HG03469 (cell line): ENCODE results near the gene ZNF563.

Source experiments
- ATAC-seq: cut with Tn5 transposase; IDR thresholded peaks from one replicate; pipeline ENCODE4 v1.9.1; 2021; ENCODE audit warnings: mild to moderate bottlenecking, moderate library complexity, moderate number of reproducible peaks; ENCODE audit not compliant: unreplicated experiment

Gene ZNF563

DNA sequence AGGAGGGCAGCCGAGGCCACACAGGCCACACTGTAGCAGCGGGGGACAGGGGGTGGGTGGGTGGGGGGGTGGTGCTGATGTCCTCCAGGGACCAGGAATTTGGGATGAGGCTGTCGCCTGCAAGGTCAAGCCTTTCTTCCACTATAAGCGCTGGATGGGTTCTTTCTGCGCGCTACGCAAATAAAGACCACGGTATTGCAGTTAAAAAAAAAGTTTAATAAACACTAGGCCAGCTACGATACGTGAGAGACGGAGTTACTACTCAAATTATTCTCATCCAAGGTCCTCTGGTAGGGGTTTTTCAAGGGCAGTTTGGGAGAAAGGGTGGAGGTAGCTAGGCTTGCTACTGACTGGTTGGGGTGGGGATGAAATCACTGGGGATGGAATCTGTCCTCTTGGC, 38.2 kb downstream of the ZNF563 start:
- ATAC-seq = no peak

DNA sequence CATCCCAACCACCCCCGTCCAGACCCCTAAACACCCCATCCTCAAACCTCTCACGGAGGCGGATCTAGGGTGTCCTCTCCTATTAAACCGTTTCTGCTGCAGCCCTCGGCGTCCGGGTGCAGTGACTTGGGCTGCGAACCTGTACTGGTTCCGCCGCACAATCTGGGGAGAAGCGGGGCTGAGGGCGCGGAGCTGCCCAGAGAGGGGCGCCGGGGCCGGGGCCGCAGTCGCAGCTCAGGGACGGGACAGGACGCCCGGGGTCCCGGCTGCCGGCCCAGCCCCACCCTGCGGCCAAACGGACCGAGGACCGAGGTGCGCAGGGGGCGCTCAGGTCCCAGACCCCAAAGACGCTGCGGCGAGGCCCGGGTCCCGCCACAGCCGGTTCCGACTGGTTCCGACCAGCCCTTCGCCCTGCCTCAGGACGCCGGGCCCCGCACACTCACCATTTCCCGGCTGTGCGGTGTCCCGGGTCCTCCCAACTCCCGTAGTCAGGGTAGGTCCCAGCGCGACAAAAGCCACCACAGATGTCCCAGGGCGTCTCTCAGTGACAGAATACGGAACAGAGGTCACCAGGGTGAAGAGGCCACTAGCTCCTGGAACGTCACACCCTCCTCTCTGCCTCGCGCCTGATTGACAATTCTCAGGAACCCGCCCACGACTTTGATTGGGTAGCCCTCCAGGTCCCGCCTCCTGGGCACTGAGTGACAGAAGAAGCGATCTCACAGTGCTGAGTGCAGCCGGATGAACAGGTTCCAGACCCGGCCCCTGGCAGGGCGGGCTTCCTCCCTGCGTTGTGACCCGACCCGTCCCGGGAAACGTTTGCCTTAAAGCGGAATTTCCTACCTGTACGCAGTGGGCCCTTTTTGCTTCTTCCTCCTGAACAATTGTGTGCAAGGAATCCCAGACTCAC, 38.9 kb downstream of the ZNF563 start, which contains the start of gene ZNF44:
Gene ZNF44, minus strand, starts transcription at position 635 of the 910 bp plus-strand sequence. Its CDS starts 189 bp downstream, at position 446.
- peak; percentile 77 for ATAC-seq

DNA sequence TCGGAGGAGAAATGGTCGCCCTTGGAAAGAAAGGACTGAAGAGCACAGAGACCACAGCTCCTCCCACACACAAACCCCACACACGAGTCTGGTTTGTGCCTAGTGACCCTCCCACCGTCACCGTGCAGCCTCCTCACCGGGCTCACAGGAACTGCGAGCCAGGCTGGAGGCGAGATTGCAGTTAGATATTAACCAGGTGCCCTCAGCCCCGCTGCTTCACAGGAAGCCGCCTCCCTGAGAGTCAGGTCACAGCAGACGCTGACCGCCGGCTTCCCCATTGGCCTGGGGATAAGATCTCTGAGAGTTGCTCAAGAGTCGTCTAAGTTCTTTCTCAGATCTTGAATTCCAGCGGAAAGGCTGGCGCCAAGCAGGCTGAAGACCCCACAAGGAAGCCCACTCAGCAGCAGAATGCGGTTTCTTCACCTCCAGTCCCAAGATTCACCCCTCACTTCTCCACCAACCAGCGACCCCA, 39.6 kb downstream of the ZNF563 start:
- no peak for ATAC-seq

DNA sequence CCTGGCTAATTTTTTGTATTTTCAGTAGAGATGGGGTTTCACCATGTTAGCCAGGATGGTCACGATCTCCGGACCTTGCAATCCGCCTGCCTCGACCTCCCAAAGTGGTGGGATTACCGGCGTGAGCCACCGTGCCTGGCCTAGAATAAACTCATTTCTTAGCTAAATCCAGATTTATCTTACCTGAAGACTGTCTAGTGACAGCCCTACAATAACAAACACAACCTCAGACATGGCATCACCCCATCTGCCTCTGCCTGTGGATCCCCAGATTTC, 43.7 kb downstream of the ZNF563 start:
- no peak for ATAC-seq

DNA sequence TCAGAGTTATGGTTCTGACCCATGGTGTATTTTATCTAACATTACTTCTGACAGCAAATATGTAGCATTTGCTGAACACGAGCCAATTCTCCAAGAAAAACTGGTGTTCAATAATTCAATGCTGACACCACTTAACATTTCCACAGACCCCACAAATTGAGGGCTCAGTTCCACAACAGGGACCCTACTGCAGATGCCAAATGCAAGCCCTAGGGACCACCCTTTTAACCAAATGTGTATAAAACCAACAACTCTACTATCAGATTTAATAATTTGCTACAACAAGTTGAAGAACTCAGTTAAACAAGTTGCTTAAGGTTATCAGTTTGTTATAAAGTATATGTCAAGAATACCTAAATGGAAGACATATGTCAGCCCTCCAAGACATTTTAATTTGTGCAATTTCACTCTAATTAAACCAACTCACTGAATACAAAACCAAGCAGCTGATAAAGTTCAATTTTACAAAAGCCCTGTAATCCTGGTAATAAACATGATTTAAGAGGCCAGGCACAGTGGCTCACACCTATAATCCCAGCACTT, 45.4 kb downstream of the ZNF563 start:
- no peak for ATAC-seq

DNA sequence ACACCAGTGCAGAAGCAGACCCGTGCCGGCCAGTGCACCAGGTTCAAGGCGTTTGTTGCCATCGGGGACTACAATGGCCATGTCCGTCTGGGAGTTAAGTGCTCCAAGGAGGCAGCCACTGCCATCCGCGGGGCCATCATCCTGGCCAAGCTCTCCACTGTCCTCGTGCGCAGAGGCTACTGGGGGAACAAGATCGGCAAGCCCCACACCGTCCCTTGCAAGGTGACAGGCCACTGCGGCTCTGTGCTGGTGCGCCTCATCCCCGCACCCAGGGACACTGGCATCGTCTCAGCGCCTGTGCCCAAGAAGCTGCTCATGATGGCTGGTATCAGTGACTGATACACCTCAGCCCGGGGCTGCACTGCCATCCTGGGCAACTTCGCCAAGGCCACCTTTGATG, 48.8 kb downstream of the ZNF563 start:
- ATAC-seq = no peak

DNA sequence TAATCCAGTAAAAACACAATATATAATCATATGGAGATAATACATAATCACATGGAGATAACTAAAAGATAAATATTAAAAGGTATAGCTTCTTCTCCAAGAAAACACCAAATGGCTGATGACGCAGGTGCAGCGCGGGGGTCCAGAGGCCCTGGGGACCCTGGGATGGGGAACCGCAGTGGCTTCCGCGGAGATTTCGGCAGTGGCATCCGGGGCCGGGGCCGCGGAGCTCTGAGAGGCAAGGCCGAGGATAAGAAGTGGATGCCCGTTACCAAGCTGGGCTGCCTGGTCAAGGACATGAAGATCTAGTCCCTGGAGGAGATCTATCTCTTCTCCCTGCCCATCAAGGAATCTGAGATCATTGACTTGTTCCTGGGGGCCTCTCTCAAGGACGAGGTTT, 49.2 kb downstream of the ZNF563 start:
- no peak for ATAC-seq

DNA sequence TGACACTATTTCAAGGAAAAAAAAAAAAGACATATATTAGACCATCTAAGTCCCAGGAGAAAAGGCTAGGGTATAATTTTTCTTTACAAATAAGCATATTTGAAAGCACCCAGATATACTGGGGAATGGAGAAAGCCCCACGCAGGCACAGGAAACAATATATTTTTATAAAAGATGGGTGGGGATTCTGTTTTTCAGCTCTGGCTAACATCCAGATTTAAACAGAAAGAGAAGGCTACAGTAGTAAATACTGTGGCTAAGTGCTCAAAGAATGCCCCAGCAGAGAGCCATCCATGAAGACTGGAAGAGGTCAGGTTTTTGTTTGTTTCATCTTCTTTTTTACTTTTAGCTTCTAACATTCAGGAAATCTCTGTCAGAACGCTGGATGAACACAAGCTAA, 54.7 kb downstream of the ZNF563 start:
- ATAC-seq = no peak

DNA sequence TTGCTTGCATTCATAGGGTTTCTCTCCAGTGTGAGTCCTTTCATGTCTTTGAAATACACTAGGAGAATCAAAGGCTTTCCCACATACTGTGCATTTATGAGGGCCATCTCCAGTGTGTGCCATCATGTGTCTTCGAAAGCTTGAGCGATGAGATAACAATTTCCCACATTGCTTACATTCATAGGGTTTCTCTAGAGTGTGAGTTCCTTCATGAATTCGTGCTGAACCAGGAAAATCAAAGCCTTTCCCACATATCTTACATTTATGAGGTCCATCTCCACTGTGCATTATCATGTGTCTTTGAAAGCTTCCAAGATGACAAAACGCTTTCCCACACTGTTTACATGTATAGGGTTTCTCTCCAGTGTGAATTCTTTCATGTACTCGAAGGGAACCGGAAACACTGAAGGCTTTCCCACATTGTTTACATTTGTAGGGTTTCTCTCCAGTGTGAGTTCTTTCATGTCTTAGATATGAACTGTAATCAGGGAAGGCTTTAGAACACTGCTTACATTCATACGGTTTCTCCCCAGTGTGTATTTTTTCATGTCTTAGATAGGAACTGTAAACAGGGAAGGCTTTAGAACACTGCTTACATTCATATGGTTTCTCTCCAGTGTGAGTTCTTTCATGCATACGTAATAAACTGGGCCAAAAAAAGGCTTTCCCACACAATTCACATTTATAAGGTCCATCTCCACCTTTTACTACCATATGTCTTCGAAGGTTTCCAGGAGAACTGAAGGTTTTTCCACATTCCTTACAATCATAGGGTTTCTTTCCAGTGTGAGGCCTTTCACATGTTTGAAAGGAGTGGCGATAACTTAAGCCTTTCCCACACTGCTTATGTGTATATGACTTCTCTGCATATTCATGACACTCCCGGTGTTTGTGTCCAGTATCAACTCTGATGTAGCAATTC, 60.2 kb downstream of the ZNF563 start:
- no peak for ATAC-seq

DNA sequence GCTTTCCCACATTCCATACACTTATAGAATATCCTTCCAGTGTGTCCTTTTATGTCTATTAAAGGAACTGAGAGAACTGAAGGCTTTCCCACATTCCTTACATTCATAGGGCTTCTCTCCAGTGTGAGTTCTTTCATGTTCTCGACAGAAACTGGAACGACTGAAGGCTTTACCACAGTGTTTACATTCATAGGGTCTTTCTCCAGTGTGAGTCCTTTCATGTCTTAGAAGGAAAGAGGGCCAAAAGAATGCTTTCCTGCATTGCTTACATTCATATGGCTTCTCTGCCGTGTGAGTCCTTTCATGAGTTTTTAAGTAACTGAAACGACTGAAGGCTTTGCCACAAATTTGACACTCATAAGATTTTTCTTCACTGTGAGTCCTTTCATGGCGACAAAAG, 61.0 kb downstream of the ZNF563 start:
- ATAC-seq = no peak

DNA sequence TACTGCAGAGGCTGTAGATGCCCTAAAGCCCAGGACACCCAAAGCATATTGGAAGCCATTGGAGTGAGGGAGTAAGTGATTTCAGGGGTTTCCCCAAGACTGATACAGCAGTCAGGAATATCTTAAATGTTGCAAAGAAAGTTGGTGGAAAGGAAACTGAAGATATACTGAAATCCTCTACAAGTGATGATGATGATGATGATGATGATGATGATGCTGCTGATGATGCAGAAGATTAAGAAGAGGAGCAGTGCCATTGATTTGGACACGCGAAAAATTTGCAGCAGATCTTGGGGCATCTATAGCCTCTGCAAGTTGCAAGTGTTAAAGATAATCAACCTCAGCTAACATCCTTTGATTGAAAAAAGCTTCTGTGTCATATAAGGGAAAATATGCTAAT, 62.6 kb downstream of the ZNF563 start:
- ATAC-seq = no peak
